ENCODE results near the gene CNN1.

GRCh38 chr19:11510444-11510843 is 28.2 kb upstream of the CNN1 start:
- TF ChIP-seq SUZ12 (IDR thresholded peaks at IDR 0.05; ENCODE audit: low read length) (no peak), USF2 (IDR thresholded peaks at IDR 0.05; ENCODE audit: low read length) (no peak), EP300 (IDR thresholded peaks at IDR 0.05; ENCODE audit: borderline replicate concordance in 1 of 2, low read depth in 2 of 2, low read length in 2 of 2) (no peak), CHD1 (IDR thresholded peaks at IDR 0.05; ENCODE audit: low read depth, low read length) (no peak), CTCF (IDR thresholded peaks at IDR 0.05; ENCODE audit: control extremely low read depth in 1 of 3, insufficient read depth in 1 of 3, low read depth in 1 of 3, low read length in 3 of 3) (no peak), SP2 (IDR thresholded peaks at IDR 0.05; ENCODE audit: low read length) (no peak), POLR2A (IDR thresholded peaks at IDR 0.05; ENCODE audit: control extremely low read depth in 1 of 2, low read depth in 2 of 2, low read length in 2 of 2) (no peak)
- TF ChIP-seq, protein P1, sequence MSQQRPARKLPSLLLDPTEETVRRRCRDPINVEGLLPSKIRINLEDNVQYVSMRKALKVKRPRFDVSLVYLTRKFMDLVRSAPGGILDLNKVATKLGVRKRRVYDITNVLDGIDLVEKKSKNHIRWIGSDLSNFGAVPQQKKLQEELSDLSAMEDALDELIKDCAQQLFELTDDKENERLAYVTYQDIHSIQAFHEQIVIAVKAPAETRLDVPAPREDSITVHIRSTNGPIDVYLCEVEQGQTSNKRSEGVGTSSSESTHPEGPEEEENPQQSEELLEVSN (IDR thresholded peaks at IDR 0.05) = no peak
- TF ChIP-seq, protein P2, sequence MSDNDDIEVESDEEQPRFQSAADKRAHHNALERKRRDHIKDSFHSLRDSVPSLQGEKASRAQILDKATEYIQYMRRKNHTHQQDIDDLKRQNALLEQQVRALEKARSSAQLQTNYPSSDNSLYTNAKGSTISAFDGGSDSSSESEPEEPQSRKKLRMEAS (IDR thresholded peaks at IDR 0.05) = no peak
